Endothelial cell of umbilical vein (primary cell): ENCODE data around the gene OR9K2.

Experiments used
- EZH2 ChIP-seq: IDR thresholded peaks from 2 replicates; pipeline ENCODE4 v1.6.1; 2012; ENCODE audit warnings: borderline replicate concordance, low read depth, mild to moderate bottlenecking, moderate library complexity, low read length, inconsistent platforms; ENCODE audit not compliant: severe bottlenecking
- GATA2 ChIP-seq: IDR thresholded peaks from 2 replicates; pipeline ENCODE4 v1.7.0; 2011; ENCODE audit warnings: low read depth, mild to moderate bottlenecking, moderate library complexity, mixed read lengths, low read length; ENCODE audit not compliant: insufficient read length, insufficient read depth
- JUN ChIP-seq: IDR thresholded peaks from 2 replicates; pipeline ENCODE4 v1.6.1; 2011; ENCODE audit warnings: borderline replicate concordance, low read depth; ENCODE audit not compliant: insufficient read length, insufficient read depth
- POLR2A ChIP-seq: IDR thresholded peaks from 2 replicates; pipeline ENCODE4 v1.6.1; 2012; ENCODE audit warnings: low read depth, mild to moderate bottlenecking, control low read depth, low read length
- POLR2AphosphoS5 ChIP-seq: IDR thresholded peaks from 2 replicates; pipeline ENCODE4 v1.6.1; 2012; ENCODE audit warnings: low read depth, mild to moderate bottlenecking, control low read depth, low read length, moderate library complexity; ENCODE audit not compliant: insufficient read depth
- TF ChIP-seq, protein P1 (sequence below), 2 donors: IDR thresholded peaks; 1 replicate in 1 of 2; 2 replicates in 1 of 2; pipeline ENCODE4 v1.5.1; 2011; ENCODE audit warnings: low read length in 2 of 2, mild to moderate bottlenecking in 2 of 2, moderate library complexity in 2 of 2, control low read depth in 1 of 2, inconsistent platforms in 1 of 2, low read depth in 1 of 2; ENCODE audit not compliant: insufficient read depth in 1 of 2; ENCODE audit errors: extremely low read depth in 1 of 2

DNA sequence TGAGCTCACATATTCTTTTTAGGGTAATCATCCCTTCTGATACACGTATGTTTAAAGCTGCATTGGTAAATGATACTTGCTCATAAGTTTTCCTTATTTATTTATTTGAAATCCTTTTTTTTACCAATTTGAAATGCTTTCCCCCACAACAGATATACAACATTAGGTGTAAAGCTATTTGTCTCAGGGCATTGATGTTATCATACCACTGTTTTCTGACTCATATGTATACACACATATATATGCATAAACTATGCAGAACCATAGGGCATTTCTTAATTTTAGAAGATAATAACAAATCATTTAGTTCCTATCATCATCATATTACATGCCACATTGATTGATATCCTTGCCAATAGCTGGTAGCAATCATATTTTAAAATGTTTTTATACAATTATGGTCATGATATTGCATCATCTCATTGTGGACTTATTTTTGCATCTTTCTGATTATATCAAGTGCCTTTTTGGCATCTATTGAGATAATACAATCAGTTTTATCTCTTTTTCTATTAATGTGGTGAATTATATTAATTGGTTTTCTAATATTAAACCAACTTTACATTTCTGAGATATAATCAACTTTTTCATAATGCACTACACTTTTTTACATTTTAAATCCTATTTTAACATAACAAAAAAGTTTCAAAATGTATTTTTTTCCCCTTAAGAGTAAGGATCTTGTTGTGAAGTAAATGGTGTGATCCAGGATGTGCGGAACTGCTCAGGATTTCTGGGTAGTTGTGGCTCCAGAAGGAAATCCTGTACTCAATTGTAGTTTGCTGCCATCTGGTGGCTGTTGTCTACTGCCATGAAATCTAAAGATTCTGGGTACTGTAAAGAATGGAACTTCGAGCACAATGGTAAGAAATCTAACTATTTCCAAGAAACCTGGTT lies 16.7 kb downstream of the OR9K2 start:
- TF ChIP-seq, protein P1, sequence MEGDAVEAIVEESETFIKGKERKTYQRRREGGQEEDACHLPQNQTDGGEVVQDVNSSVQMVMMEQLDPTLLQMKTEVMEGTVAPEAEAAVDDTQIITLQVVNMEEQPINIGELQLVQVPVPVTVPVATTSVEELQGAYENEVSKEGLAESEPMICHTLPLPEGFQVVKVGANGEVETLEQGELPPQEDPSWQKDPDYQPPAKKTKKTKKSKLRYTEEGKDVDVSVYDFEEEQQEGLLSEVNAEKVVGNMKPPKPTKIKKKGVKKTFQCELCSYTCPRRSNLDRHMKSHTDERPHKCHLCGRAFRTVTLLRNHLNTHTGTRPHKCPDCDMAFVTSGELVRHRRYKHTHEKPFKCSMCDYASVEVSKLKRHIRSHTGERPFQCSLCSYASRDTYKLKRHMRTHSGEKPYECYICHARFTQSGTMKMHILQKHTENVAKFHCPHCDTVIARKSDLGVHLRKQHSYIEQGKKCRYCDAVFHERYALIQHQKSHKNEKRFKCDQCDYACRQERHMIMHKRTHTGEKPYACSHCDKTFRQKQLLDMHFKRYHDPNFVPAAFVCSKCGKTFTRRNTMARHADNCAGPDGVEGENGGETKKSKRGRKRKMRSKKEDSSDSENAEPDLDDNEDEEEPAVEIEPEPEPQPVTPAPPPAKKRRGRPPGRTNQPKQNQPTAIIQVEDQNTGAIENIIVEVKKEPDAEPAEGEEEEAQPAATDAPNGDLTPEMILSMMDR (IDR thresholded peaks at IDR 0.05; ENCODE audit: extremely low read depth in 1 of 2, insufficient read depth in 1 of 2, low read depth in 1 of 2, low read length in 2 of 2), result peak; percentile 56 to 60
- no peak for TF ChIP-seq POLR2A
- no peak for TF ChIP-seq POLR2AphosphoS5
- TF ChIP-seq GATA2, result no peak
- no peak for TF ChIP-seq EZH2
- TF ChIP-seq JUN, result no peak
